OCI-LY3 (cell line): ENCODE results near the gene FAM3C.

ENCODE experiments used
- CTCF ChIP-seq: fragments of 200-600, 300-600 bp; sonication (generic); IDR thresholded peaks from 2 replicates; pipeline ENCODE4 v1.5.1; 2014; ENCODE audit warnings: antibody characterized with exemption, low read length, low read depth
- EZH2phosphoT487 ChIP-seq: fragments of 200-600 bp; shearing (Covaris generic); IDR thresholded peaks from 2 replicates; pipeline ENCODE4 v1.6.1; 2018; ENCODE audit warnings: antibody characterized with exemption, mixed run types, low read depth

GRCh38 chr7:121344497-121344896, 51.6 kb downstream of the FAM3C start:
- TF ChIP-seq CTCF, result no peak
- TF ChIP-seq EZH2phosphoT487, result no peak
